Measurements from ENCODE around the gene MYH10. TPM values are rescaled to one million over a fixed set of nuclear protein-coding genes. Genes with fewer than 3 reads are reported as not detected.

The MYH10 gene
- total RNA-seq, 1 donor from 2014 or later, result 49.7 TPM

GRCh38 chr17:8672326-8672725 lies 41.8 kb upstream of the MYH10 start:
- intact Hi-C loops (cut with micrococcal nuclease), result no loop called here
- Histone ChIP-seq H3K27ac (replicated peaks) (no peak overlapping the region), H3K9me3 (replicated peaks) (no peaks in the 10 kb centered on the region), H3K4me1 (peaks cover 23% of the 10 kb centered on the region), H3K4me3 (no peak overlapping the region), H3K27me3 (ENCODE audit: low read depth) (no peaks in the 10 kb centered on the region), H3K36me3 (no peaks in the 10 kb centered on the region)
- no peak for TF ChIP-seq CTCF (IDR thresholded peaks at IDR 0.05; ENCODE audit: borderline replicate concordance)
- DNase-seq, result no peak

GRCh38 chr17:8670421-8670820 lies 39.9 kb upstream of the MYH10 start:
- H3K36me3 ChIP-seq, result no peaks in the 10 kb centered on the region
- H3K27ac ChIP-seq (replicated peaks), result no peak overlapping the region
- peaks cover 23% of the 10 kb centered on the region for H3K4me1 ChIP-seq
- DNase-seq, result no peak
- TF ChIP-seq CTCF (IDR thresholded peaks at IDR 0.05; ENCODE audit: borderline replicate concordance), result no peak
- H3K27me3 ChIP-seq (ENCODE audit: low read depth), result peaks cover 7% of the 10 kb centered on the region
- intact Hi-C loops (cut with micrococcal nuclease), result no loop called here
- H3K4me3 ChIP-seq, result no peak overlapping the region
- H3K9me3 ChIP-seq (replicated peaks), result no peaks in the 10 kb centered on the region

- no peak overlapping the region for H3K27ac ChIP-seq (replicated peaks)
- no peak for DNase-seq
- no peak for TF ChIP-seq CTCF (IDR thresholded peaks at IDR 0.05; ENCODE audit: borderline replicate concordance)
- H3K4me1 ChIP-seq, result peaks cover 8% of the 10 kb centered on the region
- peaks cover 7% of the 10 kb centered on the region for H3K27me3 ChIP-seq (ENCODE audit: low read depth)
- H3K9me3 ChIP-seq (replicated peaks), result no peaks in the 10 kb centered on the region
- H3K36me3 ChIP-seq, result no peaks in the 10 kb centered on the region
- no peak overlapping the region for H3K4me3 ChIP-seq
- intact Hi-C loops (cut with micrococcal nuclease), result no loop called here
Measured at GRCh38 chr17:8668176-8668740, 37.7 kb upstream of the MYH10 start.

- intact Hi-C loops (cut with micrococcal nuclease), result no loop called here
- TF ChIP-seq CTCF (IDR thresholded peaks at IDR 0.05; ENCODE audit: borderline replicate concordance), result no peak
- peaks cover under 1% of the 10 kb centered on the region for H3K4me1 ChIP-seq
- H3K27ac ChIP-seq (replicated peaks), result no peak overlapping the region
- no peak for DNase-seq
- peaks cover 7% of the 10 kb centered on the region for H3K27me3 ChIP-seq (ENCODE audit: low read depth)
- no peak overlapping the region for H3K4me3 ChIP-seq
- H3K36me3 ChIP-seq, result no peaks in the 10 kb centered on the region
- no peaks in the 10 kb centered on the region for H3K9me3 ChIP-seq (replicated peaks)
Measured at GRCh38 chr17:8667421-8667820, 36.9 kb upstream of the MYH10 start.

- no peak overlapping the region for H3K4me3 ChIP-seq
- intact Hi-C loops (cut with micrococcal nuclease), result no loop called here
- H3K27me3 ChIP-seq (ENCODE audit: low read depth), result peaks cover 7% of the 10 kb centered on the region
- no peak for TF ChIP-seq CTCF (IDR thresholded peaks at IDR 0.05; ENCODE audit: borderline replicate concordance)
- H3K27ac ChIP-seq (replicated peaks), result no peak overlapping the region
- no peaks in the 10 kb centered on the region for H3K9me3 ChIP-seq (replicated peaks)
- no peak for DNase-seq
- H3K36me3 ChIP-seq, result no peaks in the 10 kb centered on the region
- H3K4me1 ChIP-seq, result no peaks in the 10 kb centered on the region
Measured at GRCh38 chr17:8665684-8666083, 35.2 kb upstream of the MYH10 start.
